A549 (cell line): ENCODE data around the gene RBFOX1. TPM values are rescaled to one million over a fixed set of nuclear protein-coding genes. Genes with fewer than 3 reads are reported as not detected.

Source experiments
- ATAC-seq, 2 experiments: fragments of 200-7000 bp in 1 of 2; fragments of >200 bp in 1 of 2; cut with Nextera tagmentation in 1 of 2; cut with Tn5 transposase in 1 of 2; 3 replicates each; pipeline versions ENCODE4 v1.8.0 to v1.9.1; 2018 to 2020; ENCODE audit warnings: mild to moderate bottlenecking in 1 of 2, moderate library complexity in 1 of 2
- CTCF ChIA-PET: fragments of 300-600 bp; sonication (Branson Sonifier 250); formaldehyde crosslinking; extraction: SDS; loops from one replicate; lab custom pipeline; 2021; ENCODE audit warnings: antibody characterized with exemption, inconsistent platforms; lab: Yijun Ruan, JAX
- POLR2A ChIA-PET: fragments of 350-600 bp; formaldehyde crosslinking; extraction: SDS; loops from one replicate; lab custom pipeline; 2021; ENCODE audit warnings: antibody characterized with exemption, inconsistent platforms; lab: Yijun Ruan, JAX
- DNase-seq, 2 experiments: peaks; one replicate each; pipeline versions ENCODE4 v3.0.0 to v3.0.0-alpha.2; 2011 to 2016; ENCODE audit warnings: low read depth in 1 of 2, low spot score in 1 of 2
- FAIRE-seq: peaks from 2 replicates; lab custom pipeline; 2011; peaks lifted over from hg19 to GRCh38; lab: Jason Lieb, UNC
- H3K27ac ChIP-seq, 2 experiments: fragments of >200 bp; sonication (Bioruptor Twin); formaldehyde crosslinking; 3 replicates each; pipeline ENCODE4 v1.5.1; 2016 to 2017
- H3K4me1 ChIP-seq: fragments of >200 bp; sonication (Bioruptor Twin); formaldehyde crosslinking; 3 replicates; pipeline ENCODE4 v1.6.1; 2016
- H3K4me2 ChIP-seq: fragments of >200 bp; sonication (Bioruptor Twin); formaldehyde crosslinking; 3 replicates; pipeline ENCODE4 v1.6.1; 2016
- H3K4me3 ChIP-seq: fragments of >200 bp; sonication (Bioruptor Twin); formaldehyde crosslinking; 3 replicates; pipeline ENCODE4 v1.5.1; 2016
- H3K9me3 ChIP-seq: fragments of >200 bp; sonication (Bioruptor Twin); formaldehyde crosslinking; 3 replicates; pipeline ENCODE4 v1.6.1; 2016
- ATOH8 ChIP-seq: fragments of 250-450 bp; sonication (Bioruptor Pico); IDR thresholded peaks from 2 replicates; pipeline ENCODE4 v1.5.0; 2020; ENCODE audit warnings: low read depth, mild to moderate bottlenecking, moderate library complexity
- BCL3 ChIP-seq: fragments of >200 bp; sonication (Bioruptor Twin); formaldehyde crosslinking; IDR thresholded peaks from 3 replicates; pipeline ENCODE4 v1.6.1; 2016
- CBX8 ChIP-seq: fragments of 200-600 bp; sonication (generic); IDR thresholded peaks from 2 replicates; pipeline ENCODE4 v1.6.1; 2016
- FOSB ChIP-seq: fragments of 250-450 bp; sonication (Bioruptor Pico); IDR thresholded peaks from 2 replicates; pipeline ENCODE4 v1.5.0; 2020; ENCODE audit warnings: mild to moderate bottlenecking, moderate library complexity
- HDAC2 ChIP-seq: fragments of 200-600 bp; sonication (generic); IDR thresholded peaks from 2 replicates; pipeline ENCODE4 v1.6.1; 2016
- HES2 ChIP-seq: fragments of >200 bp; sonication (Bioruptor Twin); formaldehyde crosslinking; IDR thresholded peaks from 2 replicates; pipeline ENCODE4 v1.6.1; 2016
- HMGXB4 ChIP-seq: fragments of 250-450 bp; sonication (Bioruptor Pico); IDR thresholded peaks from 2 replicates; pipeline ENCODE4 v1.5.0; 2021; ENCODE audit warnings: mild to moderate bottlenecking, moderate library complexity, borderline replicate concordance
- HOXA7 ChIP-seq: fragments of 250-450 bp; sonication (Bioruptor Pico); IDR thresholded peaks from 2 replicates; pipeline ENCODE4 v1.5.0; 2020; ENCODE audit warnings: mild to moderate bottlenecking, moderate library complexity
- KDM1A ChIP-seq: fragments of 200-600 bp; sonication (generic); IDR thresholded peaks from 2 replicates; pipeline ENCODE4 v1.6.1; 2016; ENCODE audit warnings: low read depth, mild to moderate bottlenecking
- MAX ChIP-seq: IDR thresholded peaks from 2 replicates; pipeline ENCODE4 v1.6.1; 2012
- MAZ ChIP-seq: fragments of 150-350 bp; IDR thresholded peaks from 2 replicates; pipeline ENCODE4 v1.6.1; 2014; ENCODE audit warnings: antibody characterized with exemption, low read depth, low read length, borderline replicate concordance
- NR3C1 ChIP-seq: fragments of >200 bp; sonication (Bioruptor Twin); formaldehyde crosslinking; IDR thresholded peaks from 3 replicates; pipeline ENCODE4 v1.6.1; 2017
- POLR2AphosphoS2 ChIP-seq: conservative IDR thresholded peaks from 2 replicates; pipeline ENCODE4 v1.6.1; 2012; ENCODE audit warnings: low read length, improper control_type of control experiment, inconsistent platforms
- REST ChIP-seq: fragments of 200-600 bp; sonication (generic); IDR thresholded peaks from 2 replicates; pipeline ENCODE4 v1.6.1; 2016; ENCODE audit warnings: antibody characterized with exemption, mild to moderate bottlenecking, moderate library complexity
- RFX5 ChIP-seq: fragments of 450-650 bp; IDR thresholded peaks from 2 replicates; pipeline ENCODE4 v1.7.1; 2014; ENCODE audit warnings: antibody characterized with exemption, mild to moderate bottlenecking, moderate library complexity
- SMC3 ChIP-seq: fragments of >200 bp; sonication (Bioruptor Twin); formaldehyde crosslinking; IDR thresholded peaks from 3 replicates; pipeline ENCODE4 v1.6.1; 2018; ENCODE audit warnings: inconsistent platforms
- SREBF2 ChIP-seq: fragments of 450-650 bp; IDR thresholded peaks from 2 replicates; pipeline ENCODE4 v1.6.1; 2014; ENCODE audit warnings: mild to moderate bottlenecking, moderate library complexity
- TFCP2L1 ChIP-seq: fragments of 250-450 bp; sonication (Bioruptor Pico); IDR thresholded peaks from 2 replicates; pipeline ENCODE4 v1.5.0; 2021; ENCODE audit warnings: mild to moderate bottlenecking
- ZSCAN20 ChIP-seq: fragments of 250-450 bp; sonication (Bioruptor Pico); IDR thresholded peaks from 2 replicates; pipeline ENCODE4 v1.8.0; 2022; ENCODE audit warnings: mild to moderate bottlenecking, moderate library complexity
- WGBS: methylation state at CpG from one replicate; pipeline ENCODE4 v1.1.6; 2017; ENCODE audit errors: missing lambda C conversion rate; 5-methylcytosine and 5-hydroxymethylcytosine counted together
- polyA plus RNA-seq, 4 experiments: library from polyadenylated mRNA; depleted of rRNA in 3 of 4; stranded (reverse); fragments of >200 nt; fragmentation: RNase III in 1 of 4; extraction: RNeasy Plus Mini Kit Qiagen cat#74134 plus additional on column Dnase treatment in 1 of 4; gene quantifications; 2 replicates in 3 of 4; 3 replicates in 1 of 4; pipeline ENCODE4 v1.2.3, GENCODE V29; 2011 to 2017

RBFOX1 gene
- polyA plus RNA-seq, 2 of the 4 experiments (the other 2 are of a cell fraction): not detected

- H3K27ac ChIP-seq: no peak overlapping the region
- ChIA-PET POLR2A (no interaction called here), CTCF (interaction anchor here (0.6 kb wide), 1 partner anchor 409 kb away, joined by 4 read pairs; no protein-coding TSS in a partner anchor)
- WGBS: 0% methylated on average over 8 of the region's 8 CpGs
- no peaks in the 10 kb centered on the region for H3K4me1 ChIP-seq
- H3K4me2 ChIP-seq: no peak overlapping the region
- TF ChIP-seq MAX: no peak
- no peak for TF ChIP-seq HOXA7 (CRISPR knock-in tag)
- TF ChIP-seq SREBF2: no peak
- no peak for TF ChIP-seq NR3C1
- no peak for TF ChIP-seq KDM1A
- DNase-seq: no peak
- H3K4me3 ChIP-seq: no peak overlapping the region
- no peak for FAIRE-seq
- no peak for ATAC-seq
- no peaks in the 10 kb centered on the region for H3K9me3 ChIP-seq
Observed at GRCh38 chr16:7504844-7505243, 172.2 kb downstream of the RBFOX1 start.

- H3K27ac ChIP-seq: no peak overlapping the region
- DNase-seq: no peak
- TF ChIP-seq NR3C1: no peak
- TF ChIP-seq SREBF2: no peak
- TF ChIP-seq CBX8: no peak
- no peak for TF ChIP-seq HES2
- TF ChIP-seq BCL3: no peak
- no peak for TF ChIP-seq SMC3
- TF ChIP-seq HDAC2: no peak
- no peak for TF ChIP-seq REST
- 0% methylated on average over 4 of the region's 4 CpGs for WGBS
- no peak overlapping the region for H3K4me3 ChIP-seq
- no peaks in the 10 kb centered on the region for H3K9me3 ChIP-seq
- no peaks in the 10 kb centered on the region for H3K4me1 ChIP-seq
- H3K4me2 ChIP-seq: no peak overlapping the region
- FAIRE-seq: no peak
- ChIA-PET POLR2A (no interaction called here), CTCF (interaction anchor here (0.6 kb wide), 1 partner anchor 94 kb away, joined by 4 read pairs; no protein-coding TSS in a partner anchor)
- ATAC-seq: no peak
Observed at GRCh38 chr16:7505495-7505894, 172.8 kb downstream of the RBFOX1 start.

- ATAC-seq (no peak), DNase-seq (no peak), FAIRE-seq (no peak)
- no peak overlapping the region for H3K27ac ChIP-seq
- 16% methylated on average over 5 of the region's 5 CpGs for WGBS
- H3K4me1 ChIP-seq: no peaks in the 10 kb centered on the region
- no peak overlapping the region for H3K4me3 ChIP-seq
- H3K9me3 ChIP-seq: no peaks in the 10 kb centered on the region
- ChIA-PET CTCF (interaction anchor here (0.6 kb wide), 1 partner anchor 93 kb away, joined by 4 read pairs; no protein-coding TSS in a partner anchor), POLR2A (no interaction called here)
- TF ChIP-seq ZSCAN20 (CRISPR knock-in tag) (no peak), HOXA7 (CRISPR knock-in tag) (no peak), MAZ (no peak), RFX5 (no peak), ATOH8 (CRISPR knock-in tag) (no peak), MAX (no peak), HMGXB4 (CRISPR knock-in tag) (no peak), TFCP2L1 (CRISPR knock-in tag) (no peak), POLR2AphosphoS2 (no peak), HES2 (no peak), FOSB (CRISPR knock-in tag) (no peak)
- H3K4me2 ChIP-seq: no peak overlapping the region
Observed at GRCh38 chr16:7506363-7506762, 173.7 kb downstream of the RBFOX1 start.
